HUES48 (cell line): Measurements from ENCODE around the gene KIAA1328.
A peak's percentile ranks its signal among the peaks of the same experiment; 100 is the strongest.

Source experiments
- H3K27ac ChIP-seq: one replicate; pipeline ENCODE4 v1.7.0; 2013; ENCODE audit warnings: low read depth, low read length, inconsistent platforms
- H3K27me3 ChIP-seq: 2 replicates; pipeline ENCODE4 v1.6.1; 2013; ENCODE audit warnings: mild to moderate bottlenecking, low read length; ENCODE audit not compliant: control insufficient read depth, insufficient read depth
- H3K36me3 ChIP-seq: 2 replicates; pipeline ENCODE4 v1.6.1; 2013; ENCODE audit warnings: low read length; ENCODE audit not compliant: control insufficient read depth, insufficient read depth
- H3K4me1 ChIP-seq: 2 replicates; pipeline ENCODE4 v1.6.1; 2013; ENCODE audit warnings: mild to moderate bottlenecking, low read length; ENCODE audit not compliant: control insufficient read depth, insufficient read depth
- H3K4me3 ChIP-seq: 2 replicates; pipeline ENCODE4 v1.5.1; 2013; ENCODE audit warnings: mild to moderate bottlenecking, low read depth, low read length
- H3K9ac ChIP-seq: 2 replicates; pipeline ENCODE4 v1.6.1; 2013; ENCODE audit warnings: mild to moderate bottlenecking, low read depth, low read length, moderate library complexity
- H3K9me3 ChIP-seq: 2 replicates; pipeline ENCODE4 v1.6.1; 2013; ENCODE audit warnings: low read length; ENCODE audit not compliant: control insufficient read depth, insufficient read depth

Gene KIAA1328

DNA sequence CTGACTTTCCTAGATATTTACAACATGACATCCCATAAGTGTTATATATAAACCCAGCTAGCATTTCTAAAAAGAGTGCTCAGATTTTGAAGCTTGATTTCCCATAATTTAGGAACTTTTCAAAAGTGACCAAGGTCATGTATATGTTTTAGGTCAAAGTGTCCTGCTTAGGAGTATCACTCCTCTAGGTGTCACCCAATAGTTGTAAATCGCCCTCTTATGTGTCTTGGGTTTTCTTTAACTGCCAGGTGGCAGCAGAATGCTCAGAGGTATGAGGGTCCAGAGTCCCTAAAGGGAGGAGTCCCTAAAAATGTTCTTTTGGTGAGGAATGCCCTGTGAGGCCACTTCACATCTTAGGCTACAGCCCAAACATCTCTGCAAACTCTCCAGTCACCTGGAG lies 378.4 kb downstream of the KIAA1328 start:
- Histone ChIP-seq H3K9me3 (0 out of 2 replicates have a peak, but pooled peaks cover 2% of the 10 kb centered on the region), H3K4me3 (no peak overlapping the region), H3K36me3 (no peaks in the 10 kb centered on the region), H3K4me1 (peaks cover 3% of the 10 kb centered on the region; the same call in 1 of the 2 replicates), H3K27ac (no peak overlapping the region), H3K27me3 (no peaks in the 10 kb centered on the region), H3K9ac (no peak overlapping the region)

DNA sequence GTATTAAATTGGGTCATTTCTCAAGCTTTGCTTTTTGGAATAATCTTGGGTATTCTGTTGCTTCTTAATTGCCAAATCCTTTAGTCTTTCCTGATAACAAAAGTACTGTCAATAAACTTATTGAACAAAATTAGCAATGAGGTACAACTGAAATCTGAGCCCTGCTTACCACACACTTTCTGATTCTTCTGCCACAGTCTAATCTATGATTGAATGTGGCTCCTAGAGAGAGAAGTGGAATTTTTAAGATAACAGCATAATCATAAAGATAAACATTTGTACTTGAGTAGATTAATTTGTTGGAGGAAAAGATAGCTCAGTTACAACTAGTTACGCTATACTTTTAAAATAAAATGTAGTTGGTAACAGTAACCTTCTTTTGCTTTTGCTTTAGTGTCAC lies 381.9 kb downstream of the KIAA1328 start:
- no peaks in the 10 kb centered on the region for H3K36me3 ChIP-seq
- H3K27ac ChIP-seq = no peak overlapping the region
- H3K4me1 ChIP-seq = peaks cover 3% of the 10 kb centered on the region; the same call in 1 of the 2 replicates
- no peak overlapping the region for H3K9ac ChIP-seq
- no peak overlapping the region for H3K4me3 ChIP-seq
- no peaks in the 10 kb centered on the region for H3K9me3 ChIP-seq
- H3K27me3 ChIP-seq = peaks cover 2% of the 10 kb centered on the region; the same call in 1 of the 2 replicates

DNA sequence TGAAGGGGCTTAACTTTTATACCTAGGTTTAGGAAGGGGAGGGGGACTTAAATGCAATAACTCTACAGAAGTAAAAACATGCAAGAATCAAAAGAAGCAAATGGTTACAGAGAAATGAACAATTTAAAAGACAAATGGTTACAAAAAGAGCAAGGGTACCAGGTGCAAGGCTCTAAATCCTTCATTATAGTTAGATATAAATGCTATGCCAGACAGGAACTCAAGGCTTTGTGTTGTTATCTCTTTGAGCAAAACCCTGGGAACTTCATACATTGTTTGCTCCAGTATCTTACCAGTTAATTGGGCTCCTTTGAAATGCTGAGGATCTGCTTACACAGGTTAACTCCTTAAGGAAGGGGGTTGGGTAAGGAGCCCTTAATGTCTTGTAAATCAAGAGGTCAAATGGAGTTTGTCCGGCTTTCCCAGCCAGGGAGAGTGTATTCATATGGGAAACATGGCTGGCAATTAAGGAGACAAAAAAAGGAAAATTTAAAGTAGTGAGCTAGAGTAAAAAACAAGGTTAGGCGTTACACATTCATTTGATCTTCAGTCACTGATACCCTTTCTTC lies 389.2 kb downstream of the KIAA1328 start:
- peaks cover 53% of the 10 kb centered on the region for H3K27me3 ChIP-seq
- no peak overlapping the region for H3K9ac ChIP-seq
- no peaks in the 10 kb centered on the region; the same call in 1 of the 2 replicates for H3K9me3 ChIP-seq
- H3K27ac ChIP-seq = peak overlapping the region; percentile 15
- 0 out of 2 replicates have a peak overlapping the region, but pooled peaks have one; percentile 4 for H3K4me3 ChIP-seq
- peaks cover 10% of the 10 kb centered on the region for H3K4me1 ChIP-seq
- H3K36me3 ChIP-seq = no peaks in the 10 kb centered on the region

DNA sequence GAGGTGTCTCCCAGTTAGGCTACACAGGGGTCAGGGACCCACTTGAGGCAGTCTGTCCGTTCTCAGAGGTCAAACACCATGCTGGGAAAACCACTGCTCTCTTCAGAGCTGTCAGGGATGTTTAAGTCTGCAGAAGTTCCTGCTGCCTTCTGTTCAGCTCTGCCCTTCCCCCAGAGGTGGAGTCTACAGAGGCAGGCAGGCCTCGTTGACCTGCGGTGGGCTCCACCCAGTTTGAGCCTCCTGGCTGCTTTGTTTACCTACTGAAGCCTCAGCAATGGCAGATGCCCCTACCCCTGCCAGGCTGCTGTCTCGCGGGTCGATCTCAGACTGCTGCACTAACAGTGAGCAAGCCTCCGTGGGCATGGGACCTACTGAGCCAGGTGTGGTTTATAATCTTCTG lies 390.3 kb downstream of the KIAA1328 start:
- H3K9ac ChIP-seq = no peak overlapping the region
- H3K4me3 ChIP-seq = no peak overlapping the region

DNA sequence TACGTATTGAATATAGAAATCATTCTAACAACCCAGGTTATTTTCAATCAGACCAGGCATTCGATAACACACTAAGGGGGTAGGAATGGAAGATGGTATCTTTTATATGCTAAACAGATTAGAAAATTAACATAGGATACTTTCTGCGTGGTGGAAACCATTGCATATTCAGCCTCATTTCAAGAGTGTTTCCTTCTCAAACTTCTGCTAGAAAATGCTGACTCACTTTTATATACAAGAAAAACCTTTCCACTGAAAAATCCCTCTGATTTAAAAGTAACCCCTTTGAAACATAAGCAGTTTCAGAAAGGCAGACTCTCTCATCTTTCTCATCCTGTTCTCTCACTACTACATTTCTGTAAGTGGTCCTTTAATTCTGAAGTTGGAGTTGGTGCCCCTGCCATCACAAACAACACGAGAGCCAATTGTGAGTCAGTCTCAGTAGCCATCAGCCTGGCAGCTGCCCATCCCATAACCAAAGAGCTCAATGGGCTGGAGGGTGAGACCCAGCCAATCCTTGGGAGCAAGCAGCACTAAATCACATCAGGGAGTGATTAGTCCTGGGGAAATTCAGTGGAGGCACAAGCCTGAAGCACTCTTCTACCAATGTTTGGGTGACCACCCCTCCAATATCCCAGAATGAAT lies 393.5 kb downstream of the KIAA1328 start:
- H3K9ac ChIP-seq = no peak overlapping the region
- H3K36me3 ChIP-seq = no peaks in the 10 kb centered on the region
- peaks cover 10% of the 10 kb centered on the region for H3K4me1 ChIP-seq
- peaks cover 36% of the 10 kb centered on the region for H3K27me3 ChIP-seq
- no peak overlapping the region for H3K4me3 ChIP-seq
- no peak overlapping the region for H3K27ac ChIP-seq
- H3K9me3 ChIP-seq = no peaks in the 10 kb centered on the region

More for the DNA sequence above, 390.3 kb downstream of the KIAA1328 start:
- Histone ChIP-seq H3K27me3 (peaks cover 53% of the 10 kb centered on the region), H3K9me3 (no peaks in the 10 kb centered on the region; the same call in 1 of the 2 replicates), H3K36me3 (no peaks in the 10 kb centered on the region), H3K27ac (no peak overlapping the region), H3K4me1 (peaks cover 10% of the 10 kb centered on the region)

DNA sequence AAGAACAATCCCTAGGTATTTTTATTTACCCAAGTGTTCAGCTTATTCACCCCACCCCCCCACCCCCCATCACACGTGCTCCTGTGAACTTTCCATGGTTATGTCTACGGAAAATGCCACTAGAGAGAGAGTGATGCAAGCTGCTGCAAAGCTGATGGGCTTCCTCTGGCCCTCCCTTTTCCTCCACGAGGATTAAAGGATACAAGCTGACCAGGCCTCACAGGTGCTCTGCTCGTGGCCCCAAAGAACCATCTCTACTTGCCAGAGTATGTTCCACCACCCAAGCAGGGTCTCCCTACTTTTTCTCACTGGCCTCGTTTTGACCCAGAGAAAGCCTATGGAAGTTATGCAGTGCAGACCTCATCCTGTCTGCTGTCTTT lies 394.1 kb downstream of the KIAA1328 start:
- Histone ChIP-seq H3K4me1 (peaks cover 6% of the 10 kb centered on the region), H3K27me3 (peaks cover 31% of the 10 kb centered on the region), H3K9ac (no peak overlapping the region)

DNA sequence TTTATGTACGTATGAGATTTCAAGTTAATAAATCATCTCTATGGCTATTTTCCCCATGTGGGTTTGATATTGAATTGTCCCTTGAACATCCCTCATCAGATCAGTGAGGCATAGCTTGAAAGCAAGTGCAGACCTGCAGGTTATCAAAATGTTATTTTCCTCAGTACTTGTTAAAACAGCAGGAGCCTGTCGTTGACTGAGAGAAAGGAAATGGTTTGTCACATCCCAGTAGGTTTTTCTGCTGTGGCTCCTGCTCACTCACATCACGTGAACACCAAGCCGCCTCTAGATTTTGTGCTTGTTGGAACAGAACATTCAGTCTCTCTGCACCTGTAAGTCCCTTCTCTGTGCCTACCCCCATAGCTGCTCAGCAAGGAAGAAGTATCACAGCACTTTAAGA lies 396.4 kb downstream of the KIAA1328 start:
- H3K27ac ChIP-seq = no peak overlapping the region
- H3K4me3 ChIP-seq = no peak overlapping the region
- peaks cover 11% of the 10 kb centered on the region for H3K27me3 ChIP-seq
- H3K36me3 ChIP-seq = no peaks in the 10 kb centered on the region
- no peak overlapping the region for H3K9ac ChIP-seq
- H3K4me1 ChIP-seq = no peaks in the 10 kb centered on the region
- no peaks in the 10 kb centered on the region for H3K9me3 ChIP-seq

More for the DNA sequence above, 394.1 kb downstream of the KIAA1328 start:
- Histone ChIP-seq H3K4me3 (no peak overlapping the region), H3K36me3 (no peaks in the 10 kb centered on the region), H3K9me3 (no peaks in the 10 kb centered on the region), H3K27ac (no peak overlapping the region)

DNA sequence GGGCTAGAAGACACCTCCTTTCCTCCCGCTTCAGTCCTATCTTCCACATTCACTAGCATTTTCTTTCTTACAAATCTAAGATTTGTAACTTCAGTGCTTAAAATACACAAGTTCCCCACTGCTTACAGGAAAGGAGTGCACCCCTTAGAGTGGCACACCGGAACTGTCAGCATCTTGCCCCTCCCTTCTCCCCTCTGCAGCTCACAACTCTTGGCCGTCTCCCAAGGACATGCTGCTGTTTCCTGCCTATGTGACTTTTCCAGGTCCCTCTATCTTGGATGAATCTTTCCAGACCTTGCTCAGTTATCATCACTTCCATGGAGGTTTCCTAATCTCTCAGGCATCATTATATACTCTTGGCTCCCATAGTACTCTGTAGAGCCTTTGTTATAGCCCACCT lies 401.8 kb downstream of the KIAA1328 start:
- H3K9ac ChIP-seq = no peak overlapping the region
- no peak overlapping the region for H3K4me3 ChIP-seq
- no peak overlapping the region for H3K27ac ChIP-seq
- H3K27me3 ChIP-seq = no peaks in the 10 kb centered on the region
- no peaks in the 10 kb centered on the region for H3K4me1 ChIP-seq
- H3K36me3 ChIP-seq = no peaks in the 10 kb centered on the region
- no peaks in the 10 kb centered on the region for H3K9me3 ChIP-seq

DNA sequence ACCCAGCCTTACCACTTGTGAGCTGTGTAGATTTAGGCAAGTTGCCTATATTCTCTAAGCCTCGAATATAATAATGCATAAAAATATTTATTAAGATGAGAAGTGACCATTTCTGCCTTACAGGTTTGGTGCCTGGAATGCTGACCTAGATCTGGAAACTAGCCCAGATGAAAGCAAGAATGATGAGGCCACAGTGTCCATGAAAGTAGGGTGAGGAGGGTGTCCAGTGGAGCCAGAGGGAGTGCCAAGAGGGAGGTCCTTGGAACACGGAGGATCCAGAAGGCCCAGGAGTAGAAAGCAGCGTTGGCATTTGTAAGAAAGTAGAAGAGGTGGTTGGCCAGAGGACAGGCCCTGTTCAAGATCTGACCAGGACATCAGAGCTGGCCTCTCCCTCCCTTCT lies 402.3 kb downstream of the KIAA1328 start:
- H3K36me3 ChIP-seq = no peaks in the 10 kb centered on the region
- no peak overlapping the region for H3K9ac ChIP-seq
- H3K27me3 ChIP-seq = no peaks in the 10 kb centered on the region
- H3K4me3 ChIP-seq = no peak overlapping the region
- H3K27ac ChIP-seq = no peak overlapping the region
- no peaks in the 10 kb centered on the region for H3K9me3 ChIP-seq
- H3K4me1 ChIP-seq = no peaks in the 10 kb centered on the region

DNA sequence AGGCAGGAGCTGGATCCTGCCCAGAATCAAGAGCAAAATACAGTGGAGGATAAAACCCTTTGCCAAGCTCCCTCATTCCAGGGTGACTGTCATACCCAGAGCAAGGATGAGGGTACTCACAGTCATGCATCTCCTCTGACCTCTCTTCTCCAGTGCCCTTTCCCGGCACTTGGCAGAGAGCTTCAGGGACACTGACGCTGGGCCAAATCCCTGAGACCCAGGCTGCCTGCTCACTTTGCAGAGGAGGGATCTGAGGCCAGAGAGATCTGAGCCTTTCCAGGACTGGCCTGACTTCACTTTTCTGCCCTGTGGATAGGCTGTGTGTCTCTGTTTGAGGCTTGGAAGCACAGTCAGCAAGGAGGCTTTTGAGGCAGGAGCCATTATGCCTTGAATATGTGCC lies 406.7 kb downstream of the KIAA1328 start:
- Histone ChIP-seq H3K27ac (no peak overlapping the region), H3K9ac (no peak overlapping the region), H3K36me3 (no peaks in the 10 kb centered on the region), H3K4me1 (no peaks in the 10 kb centered on the region), H3K4me3 (no peak overlapping the region), H3K9me3 (no peaks in the 10 kb centered on the region), H3K27me3 (no peaks in the 10 kb centered on the region)

DNA sequence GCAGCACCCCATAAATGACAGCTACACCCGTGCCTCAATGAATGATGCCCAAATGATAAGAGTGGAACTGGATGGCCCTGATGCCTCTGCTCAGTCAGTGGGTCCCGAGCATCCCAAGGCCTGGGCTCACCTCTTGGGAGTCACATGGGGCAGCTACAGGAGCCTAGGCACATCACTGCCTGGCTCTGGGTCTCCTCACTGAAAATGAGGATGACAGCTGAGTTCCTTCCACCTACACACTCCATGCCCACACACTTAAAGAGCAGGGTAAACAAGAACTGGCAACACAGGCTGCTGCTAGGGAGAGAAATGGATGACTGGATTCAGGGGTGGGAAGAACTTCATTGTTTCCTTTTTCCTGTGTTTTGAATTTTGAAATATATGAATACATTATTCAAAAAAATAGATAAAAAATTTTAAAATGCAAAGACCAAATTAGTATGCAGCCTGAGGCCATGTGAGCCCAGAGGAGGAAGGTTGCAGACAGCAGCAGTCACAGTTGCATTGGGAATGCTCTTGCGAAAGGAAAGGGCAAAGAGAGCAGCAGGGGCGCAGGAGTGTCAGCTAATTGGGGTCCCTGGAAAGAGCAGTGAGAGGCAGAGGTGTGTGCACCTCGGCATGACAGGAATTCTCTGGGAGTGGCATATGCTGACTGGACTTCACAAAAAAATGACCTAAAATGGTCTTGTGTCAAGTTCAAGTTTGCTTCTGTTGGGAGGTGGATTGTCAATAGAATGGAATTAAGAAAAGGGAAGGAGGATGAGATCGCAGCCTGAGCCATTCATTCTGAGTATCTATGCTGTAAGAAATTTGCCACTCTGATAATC lies 409.6 kb downstream of the KIAA1328 start:
- Histone ChIP-seq H3K4me3 (no peak overlapping the region), H3K9ac (no peak overlapping the region), H3K4me1 (peaks cover 1% of the 10 kb centered on the region; the same call in 1 of the 2 replicates), H3K27ac (no peak overlapping the region), H3K9me3 (no peaks in the 10 kb centered on the region), H3K27me3 (peaks cover 11% of the 10 kb centered on the region), H3K36me3 (no peaks in the 10 kb centered on the region)
